GM18909 (cell line): ENCODE data around the gene DEPDC5.

Source experiments
- ATAC-seq: cut with Tn5 transposase; IDR thresholded peaks from one replicate; pipeline ENCODE4 v1.9.1; 2021; ENCODE audit warnings: mild to moderate bottlenecking; ENCODE audit not compliant: unreplicated experiment, poor library complexity

The DEPDC5 gene

DNA sequence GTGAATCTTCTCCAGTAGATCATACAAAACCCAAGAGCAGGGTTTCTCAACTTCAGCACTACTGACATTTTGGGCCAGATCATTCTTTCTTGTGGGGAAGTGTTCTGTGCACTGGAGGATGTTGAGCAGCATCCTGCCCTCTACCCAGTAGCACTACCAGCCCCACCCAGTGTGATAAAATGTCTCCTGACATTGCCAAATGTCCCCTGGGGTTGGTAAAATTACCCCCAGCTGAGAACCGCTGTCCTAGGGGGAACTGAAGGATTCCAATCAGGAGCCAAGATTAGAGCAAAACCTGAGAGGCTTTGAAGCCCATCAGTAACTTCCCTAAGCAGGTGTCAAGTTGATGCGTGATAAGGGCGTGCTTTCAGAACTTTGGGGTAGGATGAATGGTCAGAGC lies 129.2 kb downstream of the DEPDC5 start:
- no peak for ATAC-seq

DNA sequence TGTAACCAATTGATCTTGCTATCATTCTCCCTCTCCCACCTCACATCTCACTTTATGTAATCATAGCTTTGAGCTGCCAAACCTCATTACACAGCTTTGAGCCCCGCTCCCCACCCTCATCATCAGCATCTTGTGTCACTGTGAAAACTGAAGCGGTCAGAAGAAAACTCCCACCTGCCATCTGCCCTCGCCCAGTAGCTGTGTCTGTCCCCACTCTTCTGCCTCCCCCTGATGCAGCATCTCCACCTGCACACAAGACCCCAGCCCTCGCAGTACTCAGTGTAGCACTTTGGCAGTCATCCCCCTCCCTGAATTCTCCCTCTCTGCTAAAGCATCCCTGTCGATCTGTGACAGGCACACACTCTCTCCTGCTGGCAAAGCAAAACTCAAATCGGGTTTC lies 130.2 kb downstream of the DEPDC5 start:
- no peak for ATAC-seq

GRCh38 chr22:31891366-31892079 lies 137.7 kb downstream of the DEPDC5 start:
- no peak for ATAC-seq

GRCh38 chr22:31892080-31892433 lies 138.2 kb downstream of the DEPDC5 start:
- no peak for ATAC-seq

GRCh38 chr22:31893460-31893859 lies 139.6 kb downstream of the DEPDC5 start:
- no peak for ATAC-seq

GRCh38 chr22:31895411-31896123 lies 141.7 kb downstream of the DEPDC5 start:
- ATAC-seq: no peak

DNA sequence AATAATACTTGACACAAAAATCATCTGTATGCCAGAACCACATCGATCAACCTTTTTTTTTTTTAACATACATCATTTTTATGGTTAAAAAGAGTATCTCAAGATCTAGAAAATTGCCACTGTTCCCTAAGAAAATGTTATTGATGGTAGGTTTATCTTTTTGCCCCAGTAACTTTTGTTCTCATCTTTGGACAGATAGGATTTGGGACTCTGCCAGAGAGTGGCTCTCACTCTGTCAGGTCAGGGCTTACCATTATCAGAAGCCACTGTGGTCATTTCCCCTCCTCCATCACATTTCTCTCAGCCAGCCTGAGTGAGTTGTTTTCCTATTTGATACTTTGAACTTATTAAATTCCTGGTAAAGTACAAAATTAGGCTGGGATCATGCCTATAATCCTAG lies 142.7 kb downstream of the DEPDC5 start:
- ATAC-seq: no peak

GRCh38 chr22:31897842-31898805 lies 144.3 kb downstream of the DEPDC5 start:
- ATAC-seq: no peak

DNA sequence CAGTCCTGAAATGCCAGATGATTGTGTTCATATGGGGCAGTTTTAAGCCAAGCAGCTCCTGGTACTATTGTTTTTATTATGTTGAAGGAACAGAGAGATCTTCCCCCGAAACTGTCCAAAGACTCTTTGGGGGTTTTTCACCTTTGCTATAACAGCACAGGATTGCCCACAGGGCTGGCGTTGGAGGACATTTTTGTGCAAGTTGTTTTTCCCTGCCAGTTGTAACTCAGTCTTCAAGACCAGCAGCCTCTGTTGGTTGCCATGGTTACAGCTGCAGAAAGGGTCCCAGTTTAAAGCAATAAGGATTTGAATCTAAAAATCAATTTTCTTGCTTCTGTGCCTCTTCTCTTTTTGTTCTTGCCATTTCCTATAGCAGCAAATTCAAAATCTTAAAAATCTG lies 145.1 kb downstream of the DEPDC5 start:
- no peak for ATAC-seq

- ATAC-seq: no peak
These were observed 145.8 kb downstream of the DEPDC5 start for GRCh38 chr22:31899669-31900068.

DNA sequence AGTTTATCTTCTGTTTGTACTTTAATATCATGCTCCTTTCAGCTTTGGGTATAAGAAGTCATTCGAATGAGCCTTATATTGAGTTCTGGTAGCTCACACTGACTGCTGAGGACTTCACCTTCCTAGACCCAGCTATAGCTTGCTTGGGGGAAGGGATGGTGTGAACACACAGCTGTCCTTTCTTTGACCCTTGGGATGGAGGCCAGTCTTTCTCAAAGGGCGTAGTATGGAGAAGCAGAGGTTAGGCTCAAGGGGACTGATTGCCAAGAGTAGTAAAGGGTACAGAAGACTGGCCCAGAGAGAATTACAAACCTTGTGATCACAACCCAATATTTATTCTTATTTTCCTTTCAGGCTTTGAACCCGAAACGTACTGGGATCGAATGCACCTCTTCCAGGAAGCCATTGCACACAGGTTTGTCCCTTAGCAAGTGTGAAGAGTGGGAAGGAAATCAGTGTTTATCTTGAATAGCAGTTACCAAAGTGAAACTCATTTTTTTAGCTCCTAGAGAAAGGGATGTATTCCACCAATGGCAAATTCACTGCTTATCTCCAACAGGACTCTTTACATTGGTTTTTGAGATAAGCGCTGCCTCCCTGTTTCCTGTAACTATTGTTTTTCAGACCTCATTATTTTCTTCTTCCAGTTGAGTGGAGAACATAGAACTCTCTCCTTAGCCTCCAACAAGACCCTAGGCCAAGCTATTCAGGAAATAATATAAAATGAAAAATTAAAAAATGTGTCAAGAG lies 147.7 kb downstream of the DEPDC5 start:
- ATAC-seq: no peak

DNA sequence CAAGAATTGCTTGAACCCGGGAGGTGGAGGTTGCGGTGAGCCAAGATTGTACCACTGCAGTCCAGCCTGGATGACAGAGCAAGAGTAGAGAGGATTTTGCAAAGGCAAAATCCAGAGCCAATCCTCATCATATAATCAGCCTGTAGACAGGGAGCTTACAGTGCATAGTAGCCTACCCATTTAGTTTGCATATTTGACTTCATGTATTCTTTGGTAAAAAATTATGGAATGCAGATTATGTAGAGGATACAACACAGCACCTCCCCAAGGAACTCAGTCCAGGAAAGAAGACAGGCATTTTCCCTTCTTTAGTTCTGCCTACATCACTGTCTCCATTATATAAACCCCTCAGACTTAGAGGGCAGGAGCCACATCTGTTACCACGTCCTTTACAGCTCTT lies 150.8 kb downstream of the DEPDC5 start:
- ATAC-seq: no peak

DNA sequence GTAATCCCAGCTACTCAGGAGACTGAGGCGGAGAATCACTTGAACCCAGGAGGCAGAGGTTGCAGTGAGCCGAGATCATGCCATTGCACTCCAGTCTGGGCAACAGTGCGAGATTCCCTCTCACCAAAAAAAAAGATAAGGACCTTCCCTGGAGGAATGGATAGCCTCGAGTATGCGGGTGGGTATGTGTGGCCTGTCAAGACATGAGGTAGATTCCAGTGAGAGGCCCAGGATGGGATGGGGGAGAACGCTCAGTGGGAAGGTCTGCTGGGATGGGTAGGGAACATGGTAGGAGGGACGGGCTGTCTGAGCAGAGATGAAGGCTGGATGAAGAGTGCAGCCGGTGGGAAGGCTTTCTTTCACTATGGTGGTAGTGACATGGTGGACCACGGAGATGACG lies 151.5 kb downstream of the DEPDC5 start:
- no peak for ATAC-seq

- no peak for ATAC-seq
These were observed 152.3 kb downstream of the DEPDC5 start for GRCh38 chr22:31906086-31906485.

DNA sequence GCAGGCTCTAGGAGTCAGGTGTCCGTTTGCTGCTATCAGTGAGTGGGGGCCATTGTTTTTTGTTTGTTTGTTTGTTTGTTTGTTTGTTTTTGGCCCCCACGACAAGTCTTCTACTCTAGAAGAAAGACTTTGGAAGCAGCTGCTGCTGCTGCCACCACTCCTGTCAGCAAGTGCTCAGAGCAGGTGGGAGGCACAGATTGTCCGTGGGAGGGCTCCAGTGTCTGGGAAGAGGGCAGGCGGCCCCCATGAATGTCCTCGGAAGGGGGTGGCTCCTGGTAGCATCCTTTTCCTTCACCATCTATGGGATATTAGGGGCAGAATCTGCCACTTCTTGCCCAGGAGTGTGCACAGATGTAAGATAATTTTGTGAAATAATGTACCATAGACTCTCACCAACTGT lies 152.8 kb downstream of the DEPDC5 start:
- ATAC-seq: no peak

DNA sequence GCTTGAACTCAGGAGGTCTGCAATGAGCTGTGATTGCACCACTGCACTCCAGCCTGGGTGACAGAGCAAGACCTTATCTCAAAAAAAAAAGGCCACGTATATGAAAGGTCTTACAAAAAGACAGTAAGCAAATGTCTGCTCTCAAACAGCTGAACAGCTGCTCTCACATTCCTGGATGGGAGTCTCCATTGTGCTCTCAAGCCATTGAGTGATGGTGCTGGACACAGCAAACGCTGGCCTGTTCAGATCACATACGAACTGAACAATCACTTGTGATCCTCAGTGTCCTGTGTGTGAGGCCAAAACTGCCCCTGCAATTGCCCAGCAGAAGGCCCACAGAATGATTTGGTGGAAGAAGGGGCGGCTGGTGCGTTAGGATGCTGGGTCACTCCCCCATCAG lies 156.2 kb downstream of the DEPDC5 start:
- no peak for ATAC-seq

GRCh38 chr22:31911565-31912406 lies 158.0 kb downstream of the DEPDC5 start:
- no peak for ATAC-seq

DNA sequence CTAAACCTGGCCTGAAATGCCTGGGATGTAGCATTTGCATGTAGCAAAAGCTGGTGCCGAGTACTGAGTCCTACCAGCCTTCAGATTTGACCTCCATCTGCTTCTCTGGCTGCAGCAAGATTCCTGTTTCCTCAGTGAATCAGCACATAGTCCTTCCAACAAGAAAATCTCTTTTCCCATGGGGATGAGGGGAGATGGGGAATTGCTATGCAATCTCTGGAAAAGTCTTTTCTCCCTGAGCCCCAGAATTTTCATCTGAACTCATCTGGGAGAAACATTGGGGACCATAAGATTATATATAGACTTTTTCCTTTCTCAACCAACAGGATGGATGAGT lies 158.6 kb downstream of the DEPDC5 start:
- no peak for ATAC-seq

GRCh38 chr22:31915586-31915985 lies 161.8 kb downstream of the DEPDC5 start:
- ATAC-seq: no peak
